Melanocyte of skin (primary cell): Measurements from ENCODE around the gene TRAFD1. TPM values are rescaled to one million over a fixed set of nuclear protein-coding genes. Genes with fewer than 3 reads are reported as not detected.

Experiments used
- small RNA-seq, 2 donors: library from RNA; depleted of rRNA; stranded (forward); fragments of <200 nt; gene quantifications; one replicate each; pipeline ENCODE3, GENCODE V24; 2012
- total RNA-seq, 2 donors: library from RNA; depleted of rRNA; stranded (reverse); fragments of >200 nt; gene quantifications; 2 replicates each; pipeline ENCODE4 v1.2.3, GENCODE V29; 2012

The TRAFD1 gene, protein sequence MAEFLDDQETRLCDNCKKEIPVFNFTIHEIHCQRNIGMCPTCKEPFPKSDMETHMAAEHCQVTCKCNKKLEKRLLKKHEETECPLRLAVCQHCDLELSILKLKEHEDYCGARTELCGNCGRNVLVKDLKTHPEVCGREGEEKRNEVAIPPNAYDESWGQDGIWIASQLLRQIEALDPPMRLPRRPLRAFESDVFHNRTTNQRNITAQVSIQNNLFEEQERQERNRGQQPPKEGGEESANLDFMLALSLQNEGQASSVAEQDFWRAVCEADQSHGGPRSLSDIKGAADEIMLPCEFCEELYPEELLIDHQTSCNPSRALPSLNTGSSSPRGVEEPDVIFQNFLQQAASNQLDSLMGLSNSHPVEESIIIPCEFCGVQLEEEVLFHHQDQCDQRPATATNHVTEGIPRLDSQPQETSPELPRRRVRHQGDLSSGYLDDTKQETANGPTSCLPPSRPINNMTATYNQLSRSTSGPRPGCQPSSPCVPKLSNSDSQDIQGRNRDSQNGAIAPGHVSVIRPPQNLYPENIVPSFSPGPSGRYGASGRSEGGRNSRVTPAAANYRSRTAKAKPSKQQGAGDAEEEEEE
- total RNA-seq, result 10 to 100 TPM; 35.6 to 37.9 TPM

GRCh38 chr12:112125250-112125999, at the start of gene TRAFD1:
Gene TRAFD1, plus strand, starts transcription at chr12:112125560. Its CDS starts 4,963 bp downstream, at chr12:112130523.

DNA sequence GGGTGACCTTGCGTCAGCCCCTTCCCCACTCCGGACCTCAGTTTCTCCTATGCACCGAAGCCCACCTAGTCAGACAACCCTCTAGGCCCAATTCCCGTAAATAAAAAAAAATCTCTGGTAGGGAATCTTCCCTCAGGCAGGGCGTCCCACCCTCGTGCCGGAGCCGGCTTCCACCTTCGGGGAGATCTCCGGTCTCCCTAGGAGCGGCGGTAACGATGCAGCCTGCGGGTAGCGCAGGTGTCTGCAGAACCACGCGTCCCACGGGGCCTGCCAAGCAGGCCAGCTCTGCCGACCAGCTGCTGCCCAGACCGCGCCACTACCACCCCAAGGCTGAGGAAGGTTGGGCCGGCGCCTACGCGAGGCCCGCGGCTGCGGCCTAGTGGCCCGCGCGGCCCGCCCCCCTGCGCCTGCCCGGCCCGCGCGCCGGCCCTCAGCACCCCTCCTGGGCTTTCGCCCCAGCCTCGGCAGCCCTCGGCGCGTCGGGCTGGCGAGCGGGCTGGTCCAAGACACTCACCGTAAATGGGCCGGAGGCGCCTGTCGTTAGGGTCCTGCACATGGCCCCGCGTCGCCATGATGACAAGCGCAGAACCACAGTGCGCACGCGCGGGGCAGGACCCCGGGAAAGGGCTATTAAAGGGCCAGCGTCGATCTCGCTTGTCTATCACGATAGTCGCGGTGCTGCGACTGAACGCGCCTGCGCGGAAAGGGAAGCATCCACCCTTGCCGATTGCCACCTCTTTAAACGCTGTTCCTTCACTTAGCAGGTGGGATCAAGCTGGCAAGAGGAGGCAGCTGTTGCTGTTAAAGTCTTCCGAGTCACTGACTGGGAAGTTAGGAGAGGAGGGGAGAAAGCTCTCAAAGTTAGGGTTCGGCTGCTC, 16.9 kb upstream of the TRAFD1 start, which contains the start of gene NAA25:
TSS of gene NAA25 (minus strand) at position 582 of the 878 bp plus-strand sequence. CDS start at position 572, 10 bp downstream.

Small RNA genes within 50 kb of the gene (small RNA-seq; reads per million reads assigned to genes)
- 0 reads per million in 2 donors for gene RF00019

Other genes starting within 250 kb of the TRAFD1 start
- 1 to 10 TPM; 6.9 to 8.0 TPM for gene TMEM116, start 112.4 kb upstream of the TRAFD1 start, total RNA-seq
- gene ERP29, start 112.1 kb upstream of the TRAFD1 start, total RNA-seq, result 10 to 100 TPM; 43.7 to 48.3 TPM
- gene NAA25, start 16.8 kb upstream of the TRAFD1 start, total RNA-seq, result 10 to 100 TPM; 17.6 to 32.0 TPM